ENCODE data around the gene KRT20.

The KRT20 gene

DNA sequence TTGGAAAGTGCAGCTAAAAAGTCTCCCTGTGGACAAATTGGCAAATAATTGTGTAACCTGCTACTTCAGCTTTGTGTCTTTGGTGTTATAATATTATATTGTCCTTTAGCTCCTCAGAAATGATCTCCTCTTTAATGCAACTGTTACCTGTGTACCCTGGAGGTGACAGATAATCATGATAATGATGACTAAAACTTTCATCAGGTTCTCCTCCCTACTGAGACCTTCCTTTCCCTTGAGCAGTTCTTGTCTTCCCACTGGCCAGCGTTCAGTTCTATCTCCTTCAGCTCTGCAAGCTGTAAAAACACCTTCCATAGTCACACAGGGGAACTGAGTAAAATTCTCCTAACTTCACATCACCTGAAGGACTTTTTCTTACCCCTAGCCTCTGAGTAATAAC, 32.7 kb downstream of the KRT20 start:
- DNase-seq (ENCODE audit: low spot score): no peak

GRCh38 chr17:40850293-40850972, 34.6 kb downstream of the KRT20 start:
- DNase-seq (ENCODE audit: low spot score): no peak

GRCh38 chr17:40849723-40850122, 35.3 kb downstream of the KRT20 start:
- DNase-seq (ENCODE audit: low spot score): no peak

- DNase-seq (ENCODE audit: low spot score): no peak
Observed at GRCh38 chr17:40848583-40849235, 36.3 kb downstream of the KRT20 start.

- no peak for DNase-seq (ENCODE audit: low spot score)
Observed at GRCh38 chr17:40846515-40847144, 38.4 kb downstream of the KRT20 start.

DNA sequence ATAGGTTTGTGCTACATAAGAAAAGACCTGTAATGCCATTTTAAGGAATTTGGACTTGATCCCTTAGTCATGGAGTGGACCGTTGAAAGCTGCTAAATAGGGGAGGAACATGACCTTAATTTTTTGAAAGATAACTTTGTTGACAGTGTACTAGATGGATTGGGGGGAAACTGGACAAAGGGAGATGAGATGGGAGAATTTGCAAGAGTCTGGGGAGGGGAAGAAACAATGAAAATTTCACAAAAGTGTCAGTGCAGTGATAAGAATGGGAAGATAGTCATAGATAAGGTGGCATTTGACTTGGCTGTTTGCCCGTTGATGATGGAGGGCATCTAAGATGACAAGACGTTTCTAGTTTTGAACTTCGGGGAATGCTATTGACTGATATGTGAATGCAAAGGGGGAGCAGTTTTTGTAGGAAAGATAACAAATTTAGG, 40.4 kb downstream of the KRT20 start:
- DNase-seq (ENCODE audit: low spot score): no peak

DNA sequence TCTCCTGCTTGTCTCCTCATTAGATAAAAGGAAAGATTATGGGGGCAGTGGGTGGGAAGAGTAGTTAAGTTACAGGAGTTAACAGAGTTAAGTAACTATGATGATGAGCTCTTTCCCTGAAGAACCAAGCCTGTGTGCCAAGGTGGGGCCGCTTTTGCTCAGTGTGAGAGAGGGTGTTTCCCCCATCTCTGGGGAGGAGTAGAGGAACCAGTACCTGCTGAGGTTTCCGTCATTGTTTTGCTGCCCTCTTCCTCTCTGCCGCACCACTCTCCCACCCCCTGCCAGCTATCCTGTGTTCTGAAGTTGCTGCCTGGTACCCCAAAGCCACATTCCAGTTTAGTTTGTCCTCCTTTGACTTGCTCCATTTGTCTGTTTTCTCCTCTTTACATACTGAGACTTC, 41.8 kb downstream of the KRT20 start:
- no peak for DNase-seq (ENCODE audit: low spot score)

GRCh38 chr17:40841246-40841645, 43.8 kb downstream of the KRT20 start:
- DNase-seq (ENCODE audit: low spot score): no peak

DNA sequence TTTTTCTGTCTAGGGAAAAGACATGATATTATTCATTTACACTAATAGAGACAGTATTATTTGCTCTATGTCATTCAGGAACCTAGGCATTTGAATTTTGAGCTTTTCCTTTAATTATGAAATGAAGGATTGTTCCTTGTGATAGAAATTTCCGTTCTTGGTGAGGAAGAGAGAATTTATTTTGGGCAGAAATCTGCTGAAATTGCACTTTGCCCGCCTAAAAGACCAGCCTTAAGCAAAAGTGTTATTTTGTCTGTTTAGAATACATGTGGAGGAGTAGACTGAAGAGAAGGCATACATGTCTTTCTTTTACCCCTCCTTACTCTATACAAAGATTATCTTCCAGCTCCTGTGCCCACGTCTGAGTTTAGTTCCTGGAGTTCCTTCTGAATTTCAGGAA, 45.8 kb downstream of the KRT20 start:
- no peak for DNase-seq (ENCODE audit: low spot score)

DNA sequence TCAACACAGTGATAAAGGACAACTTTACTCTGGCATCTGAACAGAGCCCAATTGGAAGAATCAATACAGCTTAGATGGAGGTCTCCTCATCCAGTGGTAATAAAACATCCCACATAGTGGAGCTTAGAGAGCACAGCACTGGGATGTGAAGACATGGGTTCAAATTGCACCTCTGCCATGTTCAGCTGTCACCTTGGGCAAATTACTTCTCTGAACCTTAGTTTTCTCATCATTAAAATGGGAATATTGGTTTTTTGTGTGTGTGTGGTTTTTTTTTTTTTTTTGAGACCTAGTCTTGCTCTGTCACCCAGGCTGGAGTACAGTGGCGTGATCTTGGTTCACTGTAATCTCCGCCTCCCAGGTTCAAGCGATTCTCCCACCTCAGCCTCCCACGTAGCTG, 49.0 kb downstream of the KRT20 start:
- DNase-seq (ENCODE audit: low spot score): no peak

GRCh38 chr17:40833882-40834281, 51.2 kb downstream of the KRT20 start:
- DNase-seq (ENCODE audit: low spot score): no peak

DNA sequence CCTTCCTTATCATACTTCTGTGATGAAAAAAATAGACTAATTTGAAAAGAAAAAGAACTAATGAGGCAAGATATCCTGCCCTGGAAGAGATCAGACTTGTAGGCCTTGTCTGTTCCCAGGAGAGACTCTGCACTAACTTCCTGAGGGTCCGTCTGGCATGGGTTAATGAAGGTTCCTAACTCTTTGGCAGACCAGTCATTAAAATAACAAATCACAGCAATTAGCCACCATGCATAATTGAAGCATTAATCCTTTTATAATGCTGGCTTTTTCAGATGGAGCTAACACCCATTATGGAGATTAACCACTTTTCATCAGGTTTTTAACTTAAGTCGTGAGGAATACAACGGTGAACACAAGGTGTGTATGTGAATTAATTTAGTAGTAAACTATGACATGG, 52.2 kb downstream of the KRT20 start:
- DNase-seq (ENCODE audit: low spot score): no peak

DNA sequence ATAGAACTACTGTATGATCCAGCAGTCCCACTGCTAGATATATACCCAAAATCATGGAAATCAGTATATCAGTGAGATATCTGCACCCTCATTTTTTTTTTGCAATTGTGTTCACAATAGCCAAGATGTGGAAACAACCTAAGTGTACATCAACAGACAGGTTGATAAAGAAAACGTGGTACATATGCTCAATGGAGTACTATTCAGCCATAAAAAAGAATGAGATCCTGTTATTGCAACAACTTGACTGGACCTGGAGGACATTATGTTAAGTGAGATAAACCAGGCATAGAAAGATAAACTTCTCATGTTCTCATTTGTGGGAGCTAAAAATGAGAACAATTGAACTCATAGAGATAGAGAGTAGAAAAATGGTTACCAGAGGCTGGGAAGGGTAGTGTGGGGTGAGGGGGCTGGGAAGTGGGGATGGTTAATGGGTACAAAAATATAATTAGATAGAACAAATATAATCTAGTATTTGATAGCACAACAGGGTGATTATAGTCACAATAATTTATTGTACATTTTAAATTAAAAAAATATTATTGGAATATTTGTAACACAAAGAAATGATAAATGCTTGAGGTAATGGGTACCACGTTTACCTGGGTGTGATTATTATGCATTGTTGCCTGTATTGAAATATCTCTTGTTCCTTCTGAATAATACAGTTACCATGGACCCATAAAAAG, 54.8 kb downstream of the KRT20 start:
- no peak for DNase-seq (ENCODE audit: low spot score)

GRCh38 chr17:40828454-40829044, 56.5 kb downstream of the KRT20 start:
- DNase-seq (ENCODE audit: low spot score): no peak

- no peak for DNase-seq (ENCODE audit: low spot score)
Observed at GRCh38 chr17:40827746-40828453, 57.1 kb downstream of the KRT20 start.
